ENCODE measurements around the gene SMAD1.
"Not testable (repeated sequence)": the region's sequence is repeated elsewhere in the genome, so short reads cannot be mapped to it uniquely, and the experiment has no call there.

Gene SMAD1

GRCh38 chr4:145530662-145531061, 49.0 kb downstream of the SMAD1 start:
- DNase-seq = no peak

GRCh38 chr4:145531223-145531622, 49.6 kb downstream of the SMAD1 start:
- DNase-seq = no peak

- DNase-seq = no peak
Measured at GRCh38 chr4:145531859-145532258, 50.2 kb downstream of the SMAD1 start.

DNA sequence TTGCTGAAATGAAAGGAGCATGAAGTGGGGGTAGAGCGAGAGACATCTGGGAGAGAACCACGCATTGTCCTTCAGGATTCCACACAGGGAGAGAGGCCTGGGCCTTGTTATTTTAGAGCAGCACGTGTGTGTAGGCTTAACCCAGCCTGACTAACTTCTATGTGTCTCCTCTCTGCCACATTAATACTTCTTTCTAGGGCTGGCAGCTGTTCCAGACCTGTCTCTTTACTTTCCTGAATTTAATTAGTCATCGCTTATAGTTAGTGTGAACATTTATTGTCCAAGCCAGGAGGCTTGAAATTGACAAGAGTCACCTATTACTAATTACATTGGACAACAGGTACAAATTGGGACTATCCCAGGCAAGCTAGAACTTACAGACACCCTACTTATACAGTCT, 51.3 kb downstream of the SMAD1 start:
- DNase-seq = no peak

- not testable (repeated sequence) for DNase-seq
Measured at GRCh38 chr4:145533415-145533814, 51.8 kb downstream of the SMAD1 start.

DNA sequence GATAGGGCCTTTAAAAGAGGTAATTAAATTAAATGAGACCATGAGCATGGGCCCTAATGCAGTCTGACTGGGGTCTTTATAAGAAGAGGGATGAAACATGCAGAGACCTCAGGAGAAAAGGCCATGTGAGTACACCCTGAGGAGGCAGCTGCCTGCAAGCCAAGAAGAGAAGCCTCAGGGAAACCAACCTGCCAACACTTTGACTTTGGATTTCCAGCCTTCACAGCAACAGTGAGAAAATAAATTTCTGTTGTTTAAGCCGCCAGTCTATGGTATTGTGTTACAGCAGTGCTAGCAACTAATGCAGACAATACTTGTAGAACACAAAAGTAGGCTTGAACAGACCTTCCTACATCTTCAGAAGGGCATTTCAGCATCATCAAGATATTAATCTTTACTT, 52.3 kb downstream of the SMAD1 start:
- DNase-seq = no peak

- no peak for DNase-seq
Measured at GRCh38 chr4:145535202-145535601, 53.5 kb downstream of the SMAD1 start.

- no peak for DNase-seq
Measured at GRCh38 chr4:145536044-145536443, 54.4 kb downstream of the SMAD1 start.

DNA sequence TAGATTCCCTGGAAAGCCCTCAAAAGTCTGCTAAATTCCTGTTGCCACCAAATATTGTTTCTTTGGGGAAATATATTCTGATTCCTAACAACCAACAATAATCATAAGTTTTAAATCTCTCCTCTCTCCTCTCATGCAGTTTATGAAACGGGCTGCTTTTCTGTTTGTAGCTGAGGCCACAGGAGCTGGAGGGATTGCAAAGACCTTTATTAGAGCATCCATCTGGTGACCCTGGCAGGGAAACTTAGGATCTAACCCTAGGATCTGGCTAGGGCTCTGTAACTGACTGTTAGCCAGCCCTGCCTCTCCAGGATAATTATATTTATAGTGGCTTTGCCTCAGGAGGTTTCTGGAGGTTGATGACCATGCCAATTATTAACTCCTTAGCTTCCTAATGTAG, 56.9 kb downstream of the SMAD1 start:
- peak in 1 of 2 experiments; percentile 27 for DNase-seq

GRCh38 chr4:145539671-145540070, 58.0 kb downstream of the SMAD1 start:
- DNase-seq = no peak

DNA sequence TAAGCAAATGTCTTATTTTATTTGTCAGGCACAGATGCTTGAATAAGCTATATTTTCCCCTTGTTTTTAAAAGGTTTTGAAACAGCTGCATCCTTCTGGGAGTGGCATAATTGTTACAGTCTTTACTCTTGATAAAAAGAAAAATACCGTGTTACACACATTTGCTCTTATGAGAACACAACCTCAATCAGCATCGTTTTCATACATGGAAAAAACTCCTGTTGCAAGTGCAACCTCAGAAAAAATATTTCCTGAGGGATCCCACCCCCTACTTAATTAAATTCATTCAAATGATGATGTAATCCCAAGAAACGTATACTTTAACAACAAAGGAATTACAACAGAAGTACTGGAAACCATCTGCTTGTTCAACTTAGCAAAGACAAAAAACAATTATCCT, 58.6 kb downstream of the SMAD1 start:
- no peak for DNase-seq

DNA sequence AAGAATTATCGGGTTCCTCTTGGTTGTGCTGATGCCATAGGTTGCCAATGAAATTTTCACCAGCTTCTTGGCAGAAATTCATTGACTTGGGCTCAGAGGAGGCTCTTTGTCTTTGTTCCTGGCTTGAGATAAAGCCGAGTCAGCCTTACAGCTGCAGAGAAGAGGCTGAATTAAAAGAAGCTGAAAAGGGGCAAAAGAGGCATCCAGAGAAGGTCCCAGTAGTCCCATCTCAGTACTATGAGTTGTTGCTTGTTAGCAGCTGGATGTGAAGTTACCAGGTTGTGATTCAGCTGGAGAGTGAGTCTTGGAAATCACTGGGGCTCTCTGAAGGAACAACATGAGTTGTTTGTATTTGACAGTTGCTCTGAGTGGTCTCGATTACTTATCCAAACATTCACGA, 59.7 kb downstream of the SMAD1 start:
- DNase-seq = no peak

DNA sequence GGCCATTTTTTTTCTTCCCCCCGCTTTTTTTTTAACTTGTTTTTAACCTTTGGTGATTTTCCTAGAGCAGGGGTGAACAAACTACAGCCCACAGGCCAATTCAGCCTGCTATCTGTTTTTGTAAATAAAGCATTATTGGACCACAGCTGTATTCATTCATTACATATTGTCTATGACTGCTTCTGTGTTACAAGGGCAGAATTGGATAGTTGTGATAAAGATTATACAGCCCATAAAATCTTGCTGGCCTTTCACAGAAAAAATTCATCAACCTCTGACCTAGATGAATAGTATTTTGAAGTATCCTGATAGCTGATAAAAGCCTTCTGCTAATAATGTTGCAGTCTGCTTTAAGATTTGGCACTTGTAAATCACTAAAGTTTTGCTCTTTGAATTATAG, 63.4 kb downstream of the SMAD1 start:
- no peak for DNase-seq

- no peak for DNase-seq
Measured at GRCh38 chr4:145545538-145546174, 64.0 kb downstream of the SMAD1 start.

DNA sequence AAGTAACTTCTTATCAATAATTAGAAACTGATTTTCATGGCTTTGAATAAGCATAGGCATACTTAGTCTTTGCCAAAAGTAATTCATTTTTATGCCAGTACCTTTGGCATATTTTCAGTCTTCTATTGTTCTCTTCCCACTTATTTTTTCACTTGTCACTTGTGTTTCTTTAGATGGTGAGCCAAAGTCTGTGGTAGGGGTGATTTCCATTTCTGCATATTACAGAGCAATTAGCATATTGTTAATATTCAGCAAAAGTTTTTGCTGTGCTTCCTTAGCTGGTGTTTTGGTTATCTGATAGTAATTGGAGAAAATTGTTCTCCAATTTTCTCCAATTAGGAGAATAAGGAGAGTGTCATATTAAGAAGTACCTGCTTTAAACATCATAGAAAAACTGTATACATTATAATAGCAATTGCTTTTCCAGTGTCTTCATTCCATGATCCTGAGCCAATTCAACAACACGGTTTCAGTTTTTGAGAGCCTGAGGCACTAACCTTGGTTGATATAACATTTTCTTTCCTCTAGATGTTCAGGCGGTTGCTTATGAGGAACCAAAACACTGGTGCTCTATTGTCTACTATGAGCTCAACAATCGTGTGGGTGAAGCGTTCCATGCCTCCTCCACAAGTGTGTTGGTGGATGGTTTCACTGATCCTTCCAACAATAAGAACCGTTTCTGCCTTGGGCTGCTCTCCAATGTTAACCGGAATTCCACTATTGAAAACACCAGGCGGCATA, 64.7 kb downstream of the SMAD1 start:
- DNase-seq = no peak

DNA sequence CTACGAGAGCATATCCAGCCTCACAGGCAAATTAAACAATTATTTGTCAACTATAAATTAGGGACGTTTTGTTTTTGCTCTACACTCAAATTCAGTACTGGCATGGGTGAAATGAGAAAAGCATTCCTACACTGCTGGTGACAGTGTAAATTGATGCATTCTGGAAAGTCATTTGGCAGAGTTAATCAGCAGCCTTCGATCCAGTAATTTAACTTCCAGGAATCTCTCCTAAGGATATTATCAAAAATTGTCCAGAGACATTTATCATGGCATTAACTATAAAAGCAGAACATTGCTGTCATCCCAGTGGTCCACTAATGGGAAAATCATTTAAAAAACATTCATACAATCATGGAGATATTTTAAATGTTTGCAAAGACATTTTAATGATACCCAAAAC, 70.0 kb downstream of the SMAD1 start:
- no peak for DNase-seq

GRCh38 chr4:145552181-145552822, 70.6 kb downstream of the SMAD1 start:
- DNase-seq = no peak

- DNase-seq = no peak
Measured at GRCh38 chr4:145553375-145553774, 71.7 kb downstream of the SMAD1 start.

- no peak for DNase-seq
Measured at GRCh38 chr4:145554691-145555090, 73.0 kb downstream of the SMAD1 start.

DNA sequence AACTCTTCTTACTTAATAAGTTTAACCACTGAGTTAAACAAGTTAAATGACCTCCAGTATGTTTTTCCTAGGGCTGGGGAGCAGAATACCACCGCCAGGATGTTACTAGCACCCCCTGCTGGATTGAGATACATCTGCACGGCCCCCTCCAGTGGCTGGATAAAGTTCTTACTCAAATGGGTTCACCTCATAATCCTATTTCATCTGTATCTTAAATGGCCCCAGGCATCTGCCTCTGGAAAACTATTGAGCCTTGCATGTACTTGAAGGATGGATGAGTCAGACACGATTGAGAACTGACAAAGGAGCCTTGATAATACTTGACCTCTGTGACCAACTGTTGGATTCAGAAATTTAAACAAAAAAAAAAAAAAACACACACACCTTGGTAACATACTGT, 76.1 kb downstream of the SMAD1 start:
- no peak for DNase-seq

DNA sequence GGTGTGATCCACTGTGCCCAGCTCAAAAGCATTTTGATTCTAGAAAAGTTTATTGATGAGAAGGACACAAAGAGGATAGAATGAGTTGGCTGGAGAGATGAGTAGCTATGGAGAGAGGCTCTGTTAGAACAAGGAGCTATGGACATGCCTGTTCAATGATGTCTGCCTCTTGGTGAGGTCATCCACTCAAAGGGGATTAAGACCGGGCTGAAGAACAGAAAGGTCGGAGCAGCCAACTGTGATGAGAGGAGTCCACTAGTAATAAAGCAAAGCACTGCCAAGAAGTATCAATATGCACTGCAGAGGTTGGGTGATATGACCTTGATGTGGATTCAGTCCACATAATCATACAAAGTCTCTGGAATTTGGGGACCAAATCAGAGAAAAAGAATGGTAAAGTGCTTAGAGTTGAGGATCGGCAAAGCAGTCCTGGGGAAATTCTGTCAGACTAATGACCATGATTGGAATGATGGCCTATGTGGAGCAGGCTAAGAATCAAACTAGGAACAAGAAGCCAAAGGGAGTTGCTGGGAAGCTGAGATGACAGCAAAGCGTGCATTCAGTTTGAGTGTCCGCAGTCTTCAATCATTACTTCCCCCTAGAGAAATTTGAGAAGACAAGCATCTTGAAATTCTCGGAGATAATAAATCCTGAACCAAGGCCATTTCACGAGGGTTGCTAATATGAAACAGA, 81.8 kb downstream of the SMAD1 start:
- no peak for DNase-seq

DNA sequence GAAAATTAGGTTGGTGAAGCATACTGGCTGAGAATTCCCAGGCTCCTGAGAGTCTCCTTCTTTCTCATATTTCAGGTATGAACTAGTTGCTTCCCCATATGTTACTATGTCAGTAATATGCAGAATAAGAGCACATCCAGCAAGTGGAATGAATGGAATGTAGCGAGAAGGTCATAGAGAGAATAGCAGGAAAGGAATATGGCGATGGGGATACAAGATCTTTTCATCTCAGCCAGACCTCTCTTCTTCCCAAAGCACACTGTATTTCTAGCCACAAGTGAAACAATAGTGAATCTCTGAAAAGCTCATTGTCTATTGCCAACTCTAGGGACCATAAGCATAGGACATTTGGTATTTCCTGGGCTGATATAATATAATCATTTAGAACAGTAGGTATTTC, 82.9 kb downstream of the SMAD1 start:
- DNase-seq = no peak

- no peak for DNase-seq
Measured at GRCh38 chr4:145565328-145565727, 83.7 kb downstream of the SMAD1 start.

Measured in cerebellar nuclear complex (tissue), 1 donor.